GM10266 (cell line): Measurements from ENCODE around the gene CTNNA3.

Experiments
- DNase-seq: peaks from one replicate; pipeline ENCODE4 v3.0.0; 2012; ENCODE audit errors: extremely low spot score
- CTCF ChIP-seq: IDR thresholded peaks from 2 replicates; pipeline ENCODE4 v1.5.1; 2012; ENCODE audit warnings: mild to moderate bottlenecking, low read depth; ENCODE audit not compliant: control insufficient read depth, insufficient read depth; ENCODE audit errors: missing control alignments

CTNNA3 gene

GRCh38 chr10:67284589-67284988, 411.4 kb downstream of the CTNNA3 start:
- no peak for DNase-seq
- no peak for TF ChIP-seq CTCF

- TF ChIP-seq CTCF = no peak
- no peak for DNase-seq
Measured at GRCh38 chr10:67282871-67283270, 413.1 kb downstream of the CTNNA3 start.

- TF ChIP-seq CTCF = no peak
- no peak for DNase-seq
Measured at GRCh38 chr10:67280405-67280804, 415.6 kb downstream of the CTNNA3 start.

GRCh38 chr10:67277402-67277801, 418.6 kb downstream of the CTNNA3 start:
- no peak for DNase-seq
- TF ChIP-seq CTCF = no peak

GRCh38 chr10:67269828-67270227, 426.2 kb downstream of the CTNNA3 start:
- TF ChIP-seq CTCF = no peak
- no peak for DNase-seq

GRCh38 chr10:67268146-67268545, 427.8 kb downstream of the CTNNA3 start:
- no peak for TF ChIP-seq CTCF
- DNase-seq = no peak

GRCh38 chr10:67262675-67263074, 433.3 kb downstream of the CTNNA3 start:
- TF ChIP-seq CTCF = no peak
- no peak for DNase-seq
